NT2/D1 (cell line): ENCODE data around the gene SFI1.

ENCODE experiments used
- SUZ12 ChIP-seq: IDR thresholded peaks from 2 replicates; pipeline ENCODE4 v1.6.1; 2011; ENCODE audit not compliant: insufficient read length, insufficient read depth; ENCODE audit errors: extremely low read depth
- YY1 ChIP-seq: IDR thresholded peaks from 2 replicates; pipeline ENCODE4 v1.6.1; 2011; ENCODE audit not compliant: insufficient read length, insufficient read depth
- ZNF274 ChIP-seq: IDR thresholded peaks from 2 replicates; pipeline ENCODE4 v1.6.1; 2011; ENCODE audit warnings: mild to moderate bottlenecking, low read depth, low read length

DNA sequence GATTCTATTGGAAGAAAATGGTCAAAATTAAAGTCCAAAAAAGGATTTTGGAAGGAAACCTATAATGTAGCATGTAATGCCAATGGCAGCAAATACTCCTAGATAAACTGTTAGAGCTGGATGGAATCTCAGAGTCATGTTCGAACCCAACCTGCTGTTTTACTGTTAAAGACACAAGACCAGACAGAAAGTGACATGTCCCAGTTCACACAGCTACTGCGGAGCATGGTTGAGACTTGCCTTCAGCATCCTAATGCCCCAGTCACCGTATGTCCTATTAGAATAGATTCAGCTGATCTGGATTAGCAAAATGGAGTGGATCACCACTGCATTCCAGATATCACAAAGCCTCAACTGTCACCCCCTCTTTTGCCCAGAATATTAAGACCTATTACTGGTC lies 150.7 kb downstream of the SFI1 start:
- TF ChIP-seq ZNF274 = no peak
- no peak for TF ChIP-seq YY1
- TF ChIP-seq SUZ12 = no peak
